Stimulated activated CD4-positive, alpha-beta T cell treated with anti-CD3 and anti-CD28 coated beads, Interleukin-12 subunit alpha, Interleukin-12 subunit beta, amount 100 ng/mL, for 4 hours (primary cell): ENCODE measurements around the gene TPD52L2.

Source experiments
- DNase-seq: peaks from one replicate; pipeline ENCODE4 v3.0.0-alpha.2; 2020

Gene TPD52L2

DNA sequence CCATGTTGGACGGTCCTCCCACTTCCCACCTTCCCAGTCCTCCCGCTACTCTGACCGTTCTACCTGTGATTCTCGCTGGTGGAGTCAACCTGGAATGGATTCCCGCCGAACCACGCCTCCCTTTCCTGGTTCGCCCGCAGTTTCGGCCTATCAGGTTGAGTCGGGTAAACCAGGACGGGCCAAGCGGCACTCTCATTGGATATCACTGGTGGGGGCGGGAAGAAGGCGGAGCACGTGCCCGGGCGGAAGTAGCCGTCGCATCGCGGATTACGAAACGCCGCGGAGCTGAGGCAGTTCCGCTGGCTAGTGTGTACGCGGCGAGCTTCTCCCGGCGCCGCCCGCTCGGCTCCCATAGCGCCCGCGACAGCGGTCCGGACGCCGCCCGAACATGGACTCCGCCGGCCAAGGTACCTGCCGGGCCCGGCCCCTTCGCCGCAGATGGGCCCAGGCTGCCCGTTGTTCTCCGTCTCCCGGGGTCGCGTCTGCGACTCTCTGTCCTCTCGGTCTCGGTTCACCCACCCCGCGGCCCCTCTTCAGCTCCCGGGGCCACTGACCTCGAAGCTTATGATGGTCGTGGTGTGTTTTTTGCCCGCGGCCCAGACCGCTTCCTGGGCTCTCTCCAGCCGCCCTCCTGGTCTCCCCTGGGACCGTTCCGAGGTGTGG lies at the start of gene TPD52L2:
Gene TPD52L2, plus strand, starts transcription at position 293 of the 663 bp plus-strand sequence. Its CDS starts 96 bp downstream, at position 389.
- DNase-seq, result peak; percentile 95

DNA sequence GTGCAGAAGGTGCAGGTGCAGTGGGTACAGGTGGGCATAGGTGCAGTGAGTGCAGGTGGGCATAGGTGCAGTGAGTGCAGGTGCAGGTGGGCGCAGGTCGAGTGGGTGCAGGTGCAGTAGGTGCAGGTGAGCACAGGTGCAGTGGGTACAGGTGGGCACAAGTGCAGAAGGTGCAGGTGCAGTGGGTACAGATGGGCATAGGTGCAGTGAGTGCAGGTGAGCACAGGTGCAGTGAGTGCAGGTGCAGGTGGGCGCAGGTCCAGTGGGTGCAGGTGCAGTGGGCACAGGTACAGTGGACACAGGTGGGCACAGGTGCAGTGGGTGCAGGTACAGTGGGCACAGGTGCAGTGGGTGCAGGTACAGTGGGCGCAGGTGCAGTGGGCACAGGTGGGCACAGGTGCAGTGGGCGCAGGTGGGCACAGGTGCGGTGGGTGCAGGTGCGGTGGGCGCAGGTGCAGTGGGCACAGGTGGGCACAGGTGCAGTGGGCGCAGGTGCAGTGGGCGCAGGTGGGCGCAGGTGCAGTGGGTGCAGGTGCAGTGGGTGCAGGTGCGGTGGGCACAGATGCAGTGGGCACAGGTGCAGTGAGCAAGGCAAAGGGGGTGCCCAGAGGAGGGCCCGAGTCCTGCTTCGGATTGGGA lies 49.3 kb upstream of the TPD52L2 start:
- no peak for DNase-seq

DNA sequence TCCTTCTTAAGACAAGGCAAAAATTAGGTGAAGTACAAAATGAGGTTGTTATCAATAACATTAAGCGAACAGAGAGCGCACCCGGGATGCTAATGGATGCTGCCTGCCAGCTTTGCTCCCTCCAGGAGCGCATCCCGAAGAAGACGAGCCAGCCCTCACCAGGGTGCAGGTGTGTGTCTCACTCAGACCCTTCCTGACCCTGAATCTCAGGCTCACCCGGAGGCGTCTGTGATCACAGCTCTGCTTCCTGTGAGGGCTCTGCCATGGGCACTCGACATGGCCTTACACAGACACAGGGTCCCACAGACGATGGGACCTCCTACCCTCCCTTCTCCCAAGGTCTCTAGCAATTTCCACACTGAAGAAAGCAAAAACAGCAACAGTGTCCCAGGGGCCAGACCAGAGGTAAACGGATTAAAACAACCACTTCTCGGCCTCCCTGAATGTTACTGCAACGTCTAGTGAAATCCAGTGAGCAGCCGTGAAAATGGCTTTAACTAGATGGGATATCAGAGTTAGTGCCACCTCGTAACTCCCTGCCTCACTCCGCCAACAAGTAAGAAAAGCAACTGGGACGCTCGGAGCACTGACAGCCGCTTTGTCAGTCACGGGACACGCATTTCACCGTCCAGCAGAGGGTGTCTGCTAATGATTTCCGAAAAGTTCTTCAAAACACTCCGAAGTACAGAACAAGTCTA lies 45.7 kb upstream of the TPD52L2 start:
- no peak for DNase-seq

DNA sequence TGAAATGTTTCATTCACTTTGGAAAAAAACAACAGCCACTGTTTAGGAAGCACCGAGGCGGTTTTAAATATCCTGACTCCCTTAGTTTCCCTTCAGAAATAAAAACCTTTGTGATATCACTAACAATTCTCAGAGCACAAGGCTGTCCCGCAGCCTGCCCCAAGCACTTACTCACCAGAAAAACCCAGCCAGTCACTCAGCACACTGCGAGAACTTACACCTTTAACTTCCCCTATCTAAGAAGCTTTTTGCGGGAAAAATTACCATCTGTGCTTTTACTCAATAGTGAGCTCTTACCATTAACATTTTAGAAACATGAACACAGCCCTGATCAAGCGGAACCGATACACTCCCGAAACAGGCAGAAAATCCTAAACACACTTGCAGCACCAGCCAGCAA lies 43.3 kb upstream of the TPD52L2 start:
- DNase-seq, result no peak

DNA sequence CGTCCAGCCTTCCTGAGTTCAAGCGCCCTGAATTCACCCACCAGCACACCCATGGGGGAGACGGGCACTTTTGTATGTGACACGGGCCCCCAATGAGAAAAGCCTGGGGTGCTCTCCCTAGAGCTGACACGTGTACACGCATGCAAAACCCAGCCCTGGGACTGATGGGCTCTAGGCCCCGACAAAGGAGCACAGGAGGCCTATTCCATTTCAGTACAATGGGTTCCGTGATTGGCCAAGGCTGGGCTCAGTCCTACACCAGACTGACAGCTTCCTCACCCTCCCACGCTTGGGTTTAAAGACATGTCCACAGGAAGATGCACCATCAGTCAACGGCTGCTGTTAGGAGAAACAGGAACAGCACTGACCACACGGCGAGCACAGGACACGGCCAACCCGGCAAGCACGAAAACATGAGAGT lies 42.8 kb upstream of the TPD52L2 start:
- no peak for DNase-seq

DNA sequence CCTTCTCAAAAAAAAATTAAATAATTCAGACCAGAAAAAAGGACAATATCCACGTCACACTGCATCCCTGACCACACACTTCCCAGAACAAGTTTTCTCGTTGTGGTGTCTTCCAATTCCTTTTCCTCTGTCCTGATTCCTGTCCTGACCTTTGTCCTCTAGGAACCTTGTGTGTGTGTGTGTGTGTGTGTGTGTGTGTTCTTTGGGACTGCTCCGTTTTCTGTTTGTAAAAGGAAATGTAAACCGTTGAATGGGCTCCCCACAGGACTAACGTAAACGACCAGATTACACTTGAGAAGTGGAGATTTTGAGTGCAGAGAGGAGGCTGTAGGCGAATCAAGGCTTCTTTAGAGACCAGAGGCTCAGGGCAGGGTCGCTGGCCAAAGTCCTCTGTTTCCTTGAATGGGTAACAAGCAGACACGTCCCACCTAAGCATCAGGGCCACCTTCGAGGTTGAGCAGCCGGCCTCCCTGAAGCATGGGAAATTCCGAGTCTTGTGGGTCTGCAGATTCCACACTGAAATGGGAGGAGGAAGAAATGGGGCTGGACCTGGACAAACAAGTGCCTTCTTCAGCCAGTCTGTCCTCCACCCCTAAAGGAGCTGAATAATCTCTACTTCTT lies 41.3 kb upstream of the TPD52L2 start:
- DNase-seq, result no peak

DNA sequence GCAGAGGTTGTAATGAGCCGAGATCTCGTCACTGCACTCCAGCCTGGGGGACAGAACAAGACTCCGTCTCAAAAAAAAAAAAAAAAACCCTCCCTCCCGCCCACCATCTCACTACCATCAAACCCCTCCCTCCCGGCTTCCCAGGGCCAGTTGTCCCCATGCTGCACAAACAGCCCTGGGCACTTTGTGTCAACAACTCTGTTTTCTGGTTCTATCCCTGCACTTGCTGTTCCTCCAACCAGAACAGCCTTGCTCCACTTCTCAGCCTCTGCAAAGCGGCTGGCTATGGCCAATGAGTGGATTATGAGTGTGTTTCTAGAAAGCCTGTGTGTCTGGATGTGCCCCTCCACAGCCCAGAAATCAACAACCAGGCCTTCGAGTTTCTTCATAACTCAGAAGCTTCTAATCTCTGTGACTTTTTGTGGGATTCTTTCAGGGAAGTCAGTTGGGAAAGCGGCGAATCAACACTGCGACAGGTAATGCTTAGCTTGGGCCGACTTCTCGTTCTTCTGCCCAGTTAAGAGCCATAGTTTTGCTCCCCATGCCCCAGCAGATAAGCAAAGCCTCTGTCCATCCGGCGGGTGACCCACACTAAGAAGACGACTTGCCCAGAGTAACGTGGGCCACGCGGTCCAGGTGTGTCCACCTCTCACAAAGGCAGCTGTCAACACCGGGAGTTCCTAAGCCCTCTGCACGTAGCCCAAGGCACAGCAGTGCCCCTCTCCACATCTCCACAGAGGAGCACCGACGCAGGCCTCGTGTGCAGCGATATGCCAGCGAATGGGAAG lies 39.5 kb upstream of the TPD52L2 start:
- no peak for DNase-seq

DNA sequence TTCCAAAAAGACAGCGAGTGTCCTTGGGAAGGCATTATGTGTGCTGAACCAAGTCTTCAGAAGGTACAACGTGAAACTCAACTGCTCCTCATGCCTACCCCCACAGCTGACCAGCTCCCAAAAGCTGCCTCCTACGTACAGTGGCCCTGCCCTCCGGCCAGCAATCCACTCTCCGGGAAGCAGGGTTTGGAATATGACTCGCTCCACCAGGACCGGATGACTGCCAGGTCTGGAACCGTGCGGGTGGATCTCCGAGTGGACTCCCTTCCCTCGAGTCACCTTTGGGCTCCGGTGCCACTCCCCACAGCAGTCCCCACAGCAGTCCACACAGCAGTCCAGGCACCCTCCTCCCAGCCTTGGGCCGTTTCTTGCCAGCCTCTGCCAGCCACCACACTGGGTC lies 38.3 kb upstream of the TPD52L2 start:
- no peak for DNase-seq

DNA sequence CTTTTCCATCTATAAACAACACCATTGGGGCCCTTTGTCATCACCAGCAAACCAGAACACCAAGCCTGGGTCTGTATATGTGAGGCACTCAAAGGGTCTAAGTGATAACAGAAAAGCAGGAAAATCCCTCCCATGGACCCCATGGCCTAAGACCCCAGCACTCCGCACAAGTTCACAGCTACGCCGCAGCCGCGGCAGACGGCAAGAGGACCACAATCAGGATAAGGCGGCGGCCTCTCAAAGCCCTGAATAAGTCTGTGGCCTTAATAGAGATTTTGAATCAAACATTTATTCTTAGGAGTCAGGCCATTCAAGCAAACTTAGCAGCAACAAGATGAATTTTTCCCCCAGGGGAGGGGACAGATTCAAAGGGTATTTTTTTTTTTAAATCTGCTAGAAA lies 36.9 kb upstream of the TPD52L2 start:
- DNase-seq, result no peak

DNA sequence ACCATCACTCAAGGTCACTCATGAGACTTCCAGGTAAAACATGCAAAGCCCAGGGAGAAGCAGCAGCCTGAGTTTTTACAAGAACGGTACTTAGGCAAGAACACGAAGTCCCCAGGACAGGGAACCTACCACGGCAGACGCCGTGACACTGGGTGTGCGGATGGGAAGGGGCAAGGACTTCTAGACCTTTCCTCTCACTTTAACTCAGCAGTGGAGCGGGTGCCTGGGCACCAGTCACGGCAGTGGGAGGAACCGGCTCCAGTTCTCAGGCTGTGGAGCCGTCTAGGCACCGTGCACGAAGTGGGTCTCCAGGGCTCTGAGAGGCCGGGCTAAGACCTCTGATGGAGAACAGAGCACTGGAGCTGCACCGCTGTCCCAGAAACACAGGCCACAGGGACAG lies 36.5 kb upstream of the TPD52L2 start:
- no peak for DNase-seq

DNA sequence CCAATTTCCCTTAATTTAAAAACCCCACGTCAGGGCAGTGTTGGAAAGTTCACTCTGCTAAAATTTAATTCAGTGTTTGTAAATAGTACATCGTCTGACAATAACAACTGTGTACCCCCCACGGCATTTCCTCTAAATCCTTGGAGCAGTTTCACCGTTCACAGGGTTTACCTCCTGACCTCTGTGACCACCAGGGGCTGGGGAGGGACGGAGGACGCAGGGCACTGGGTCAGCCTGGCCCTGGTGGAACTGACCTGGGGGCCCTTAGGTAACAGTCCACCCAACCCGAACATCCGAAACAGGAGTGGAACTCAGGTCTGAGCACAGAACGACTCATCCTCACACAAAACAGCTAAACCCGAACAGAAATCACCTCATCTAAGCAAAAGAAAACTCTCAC lies 36.1 kb upstream of the TPD52L2 start:
- no peak for DNase-seq

DNA sequence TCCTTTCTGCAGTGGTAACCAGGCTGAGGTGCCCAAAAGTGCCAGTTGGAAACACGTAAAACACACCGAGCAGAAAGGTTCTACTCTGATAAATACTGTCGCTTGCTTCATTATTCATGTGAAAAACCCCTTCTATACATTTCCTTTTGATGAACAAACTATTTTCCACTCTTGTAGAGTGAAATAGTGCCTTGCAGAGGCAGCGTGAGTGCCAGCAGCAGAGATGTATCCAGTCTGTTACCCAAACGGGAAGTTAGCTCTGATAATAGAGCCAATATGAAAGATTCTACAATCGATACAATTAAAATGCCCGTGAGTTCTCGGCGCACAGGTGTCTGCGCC lies 35.5 kb upstream of the TPD52L2 start:
- no peak for DNase-seq

DNA sequence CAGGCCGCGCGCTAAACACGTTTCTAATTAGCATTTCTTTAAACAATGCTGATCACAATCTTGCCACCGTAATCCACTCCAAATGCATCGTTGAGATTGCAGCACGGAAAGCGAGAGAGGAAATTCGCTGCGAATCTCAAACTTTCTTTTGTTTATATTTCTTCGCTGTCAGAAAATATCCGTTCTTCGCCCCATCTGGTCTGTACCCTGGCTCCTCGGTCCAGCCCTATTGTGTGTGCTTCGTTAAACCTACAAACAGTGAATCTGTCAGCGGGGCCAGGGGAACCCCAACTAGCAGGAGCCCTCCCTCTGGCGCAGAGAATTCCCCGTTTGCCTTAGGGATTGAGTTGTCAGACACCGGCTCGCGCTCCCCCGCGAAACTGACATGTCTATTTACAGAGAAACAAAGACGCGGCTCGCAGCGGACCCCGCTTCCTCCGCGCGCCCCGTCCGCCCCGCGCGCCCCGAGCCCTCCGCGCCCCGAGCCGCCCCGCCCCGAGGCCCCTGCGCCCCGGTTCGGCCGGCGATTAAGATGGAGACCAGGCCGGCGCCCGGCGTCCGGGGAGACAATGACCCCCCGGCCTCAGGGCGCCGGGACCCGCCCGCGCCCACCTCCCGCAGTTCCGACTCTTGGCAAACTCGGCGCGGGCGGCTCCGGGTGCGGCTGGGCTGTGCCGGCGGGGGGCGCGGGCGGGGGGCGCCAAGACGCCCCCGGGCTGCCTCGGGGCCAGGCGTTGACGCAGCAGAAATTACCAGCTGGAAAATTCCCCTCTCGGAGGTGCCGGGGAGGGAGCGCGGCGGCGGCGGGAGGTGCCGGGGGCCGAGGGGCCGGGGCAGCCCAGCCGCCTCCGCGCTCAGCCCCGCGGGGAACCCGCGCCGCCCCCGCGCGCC lies 34.9 kb upstream of the TPD52L2 start:
- no peak for DNase-seq

DNA sequence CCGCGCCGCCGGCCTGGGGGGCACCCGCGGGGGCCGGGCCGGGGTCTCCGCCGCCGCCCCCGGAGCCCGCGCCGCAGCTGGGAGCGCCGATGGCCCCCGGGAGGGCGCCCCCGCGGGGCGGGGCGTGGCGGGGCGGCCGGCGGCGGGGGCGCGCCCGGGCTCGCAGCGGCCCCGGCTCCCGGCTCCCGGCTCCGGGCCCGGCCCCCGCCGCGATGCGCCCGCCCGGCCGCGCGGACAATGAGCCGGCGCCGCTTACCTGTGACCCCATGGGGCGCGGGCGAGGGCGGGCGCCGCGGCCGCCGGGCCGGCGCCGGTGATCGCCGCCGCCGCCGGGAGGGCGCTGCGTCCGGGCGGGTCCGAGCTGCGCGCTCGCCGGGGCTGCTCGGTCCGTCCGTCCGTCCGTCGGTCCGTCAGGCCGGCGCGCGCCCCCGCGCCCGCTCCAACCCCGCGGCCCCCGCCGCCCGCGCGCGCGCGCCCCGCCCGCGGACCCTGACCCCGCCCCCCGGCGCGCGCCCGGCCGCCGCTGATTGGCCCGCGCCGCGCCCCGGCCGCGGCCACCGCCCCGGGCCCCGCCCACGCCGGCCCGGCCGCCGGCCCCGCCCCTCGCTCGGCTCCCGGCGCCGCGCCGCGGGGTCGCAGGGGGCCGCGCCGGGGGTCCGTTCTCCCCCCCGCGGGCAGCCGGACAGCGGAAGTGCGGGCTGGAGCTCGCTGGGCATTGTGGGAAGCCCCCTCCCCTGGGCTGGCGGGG lies 34.1 kb upstream of the TPD52L2 start, which contains the start of gene ZBTB46:
Gene ZBTB46, minus strand, starts transcription at position 424 of the 748 bp plus-strand sequence. CDS start 40,507 bp downstream, outside the sequence.
- peak; percentile 44 for DNase-seq

DNA sequence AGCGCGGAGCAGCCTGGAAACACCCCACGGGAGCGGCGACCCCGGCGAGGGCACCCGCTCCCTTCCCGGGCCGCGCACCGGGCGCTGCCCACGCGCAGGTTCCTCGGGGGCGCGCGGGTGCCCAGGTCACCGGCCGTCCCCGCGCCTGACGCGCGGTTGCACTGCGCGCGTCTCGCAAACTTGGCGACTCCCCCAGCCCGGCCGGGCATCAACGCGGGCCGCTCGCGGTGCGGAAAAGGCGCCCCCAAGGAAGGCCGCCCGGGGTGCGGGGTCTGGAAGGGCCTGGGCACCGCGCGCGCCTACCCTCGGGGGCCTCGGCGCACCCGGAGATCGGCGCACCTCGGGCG lies 33.5 kb upstream of the TPD52L2 start:
- no peak for DNase-seq

DNA sequence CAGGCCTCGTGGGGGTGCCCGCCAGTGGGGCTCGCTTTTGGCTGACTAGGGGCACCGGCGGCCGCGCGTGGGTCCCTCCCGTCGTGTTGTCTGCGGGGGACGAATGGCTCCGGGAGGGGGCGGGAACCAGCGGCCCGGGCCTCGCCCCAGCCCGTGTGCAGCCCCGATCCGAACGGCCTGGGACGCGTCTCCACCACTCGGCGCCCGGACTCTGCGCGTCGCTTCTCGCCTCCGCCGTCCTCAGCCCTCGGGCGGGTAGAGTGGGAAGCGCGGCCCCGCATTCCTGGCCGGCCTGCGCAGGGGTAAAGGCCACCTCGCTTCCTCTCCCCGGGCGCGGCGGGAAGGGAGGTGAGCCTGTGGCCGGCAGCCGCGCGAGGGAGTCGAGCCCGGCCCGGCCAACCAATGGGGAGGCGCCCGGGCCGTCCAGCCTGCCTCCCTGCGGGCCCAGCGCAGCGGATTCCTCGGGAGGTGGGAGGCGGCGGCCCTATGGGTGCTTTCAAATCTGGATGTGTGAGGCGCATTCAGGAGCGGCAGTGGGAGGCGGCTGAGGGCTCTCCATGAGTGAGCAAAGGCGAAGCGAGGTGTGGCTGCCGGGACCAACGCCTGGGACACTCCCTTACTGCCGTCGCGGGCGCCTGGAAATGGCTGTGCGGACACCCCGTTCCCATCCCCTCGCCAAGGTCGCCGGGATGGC lies 32.9 kb upstream of the TPD52L2 start:
- no peak for DNase-seq

DNA sequence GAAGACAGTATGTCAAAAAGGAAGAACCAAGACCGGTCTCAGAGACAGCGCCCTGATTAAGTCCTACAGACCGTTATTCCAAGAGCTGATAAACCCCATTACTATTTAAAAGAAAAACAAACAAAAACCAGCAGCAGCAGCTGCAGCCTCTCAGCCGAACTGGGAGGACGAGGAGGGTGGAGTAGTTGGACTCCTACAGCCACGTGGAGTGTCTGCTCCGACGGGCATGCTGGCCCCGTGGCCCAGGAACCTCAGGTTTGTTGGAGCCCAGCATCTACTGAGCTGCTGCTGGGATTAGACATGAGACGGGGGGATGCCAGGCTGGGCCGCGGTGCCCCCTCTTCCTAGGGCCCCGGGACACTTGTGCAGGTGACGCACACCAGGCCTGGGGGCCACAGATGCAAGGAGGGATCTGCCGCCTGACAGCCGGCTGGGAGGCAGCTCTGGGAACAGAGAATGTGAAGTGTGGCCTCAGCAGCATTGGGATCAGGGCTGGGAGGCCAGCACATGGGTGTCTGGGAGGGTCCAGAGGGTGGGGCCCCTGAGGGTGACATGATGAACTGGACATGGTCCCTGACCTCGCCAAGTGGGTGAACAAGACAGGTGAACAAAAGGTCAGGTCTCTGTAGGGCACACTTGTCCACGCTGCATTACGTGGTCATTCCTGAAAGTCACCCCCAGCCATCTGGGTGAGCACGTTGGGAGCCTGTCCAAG lies 31.1 kb upstream of the TPD52L2 start:
- no peak for DNase-seq

DNA sequence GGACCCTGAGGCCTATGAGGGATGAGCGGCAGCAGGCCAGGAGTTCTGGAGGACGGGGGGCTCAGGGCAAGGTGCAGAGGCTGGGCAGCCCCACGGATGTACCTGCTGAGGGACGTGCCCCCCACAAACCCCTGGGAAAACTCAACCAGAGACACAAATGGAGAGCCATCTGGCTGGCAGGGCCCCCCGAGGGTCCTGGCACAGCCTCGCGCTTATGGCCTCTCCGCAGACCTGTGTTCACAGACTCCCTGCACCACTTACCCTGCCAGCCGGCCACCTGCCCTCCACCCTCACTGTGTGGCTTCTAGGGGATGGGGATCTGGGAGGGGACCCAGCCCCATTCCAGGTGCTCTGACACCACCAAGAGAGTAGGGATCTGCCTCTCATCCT lies 30.6 kb upstream of the TPD52L2 start:
- no peak for DNase-seq

DNA sequence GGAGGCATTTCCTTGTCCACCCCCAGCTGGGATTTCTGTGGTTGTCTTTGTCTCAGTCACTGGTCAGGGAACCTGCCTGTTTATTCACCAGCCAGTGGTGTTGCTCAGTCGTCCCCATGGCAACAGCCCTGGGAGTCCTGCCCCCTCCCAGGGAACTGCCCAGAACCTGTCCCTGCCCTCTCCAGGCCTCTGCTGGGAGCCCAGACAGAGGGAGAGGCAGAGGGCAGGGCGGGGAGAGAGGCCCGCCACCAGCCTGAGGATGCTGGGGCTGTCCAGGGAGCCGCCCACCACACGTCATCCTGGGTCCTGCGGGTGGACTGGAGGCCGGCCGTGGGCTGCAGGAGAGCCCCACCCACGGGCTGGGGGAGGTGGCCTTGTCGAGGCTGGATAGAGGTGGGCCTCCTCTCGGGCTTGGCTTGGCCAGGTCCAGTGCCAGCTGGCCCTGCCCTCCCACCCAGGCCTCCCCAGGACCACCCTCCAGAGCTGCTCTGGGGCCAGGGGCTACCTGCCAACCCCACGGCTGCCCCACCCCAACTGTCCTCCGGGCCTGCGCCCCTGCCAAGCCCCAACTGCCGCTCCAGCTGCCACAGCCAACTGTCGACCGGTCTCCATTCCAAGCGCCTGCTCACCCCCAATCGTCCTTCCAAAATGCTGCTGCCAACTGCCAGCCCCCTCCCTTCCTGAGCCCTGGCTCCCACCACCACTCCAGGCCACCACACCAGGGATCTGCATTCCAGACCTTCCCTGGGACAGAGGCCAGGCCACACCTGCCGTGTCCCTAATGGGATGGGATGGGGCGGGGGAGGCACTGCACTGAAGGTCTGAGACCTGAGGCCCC lies 29.8 kb upstream of the TPD52L2 start:
- DNase-seq, result no peak
